Stomach (tissue), 9 donors: Measurements from ENCODE around the gene CEP57L1. TPM values are rescaled to one million over a fixed set of nuclear protein-coding genes. Genes with fewer than 3 reads are reported as not detected.
A peak's percentile ranks its signal among the peaks of the same experiment; 100 is the strongest.

ENCODE experiments used
- DNase-seq, 2 donors: peaks; one replicate each; pipeline versions ENCODE4 v3.0.0 to v3.0.0-alpha.2; 2013 to 2019
- H3K27ac ChIP-seq, 5 donors: fragments of 200-600 bp in 4 of 5; sonication (generic) in 4 of 5; one replicate each; pipeline ENCODE4 v1.5.1; 2013 to 2019; ENCODE audit warnings: mild to moderate bottlenecking in 1 of 5, moderate library complexity in 1 of 5
- H3K27me3 ChIP-seq, 3 donors: fragments of 200-600 bp; sonication (generic); one replicate each; pipeline ENCODE4 v1.5.1; 2017 to 2019; ENCODE audit warnings: mixed run types in 1 of 3
- H3K36me3 ChIP-seq, 4 donors: fragments of 200-600 bp; sonication (generic); 1 replicate in 3 of 4; 2 replicates in 1 of 4; pipeline ENCODE4 v1.5.1; 2016 to 2019
- H3K4me1 ChIP-seq, 4 donors: fragments of 200-600 bp; sonication (generic); one replicate each; pipeline ENCODE4 v1.5.1; 2016 to 2019
- H3K4me3 ChIP-seq, 4 donors: fragments of 200-600 bp; sonication (generic) in 3 of 4; one replicate each; pipeline ENCODE4 v1.5.1; 2016 to 2019; ENCODE audit warnings: mild to moderate bottlenecking in 1 of 4
- H3K9me3 ChIP-seq, 4 donors: fragments of 200-600 bp; sonication (generic); one replicate each; pipeline ENCODE4 v1.5.1; 2016 to 2019
- CTCF ChIP-seq, 7 experiments: fragments of 450-650 bp in 4 of 7; fragments of 200-600 bp in 3 of 7; sonication (generic) in 3 of 7; IDR thresholded peaks; one replicate each; pipeline ENCODE4 v1.5.1; 2016 to 2019; ENCODE audit warnings: antibody characterized with exemption in 7 of 7, control low read depth in 2 of 7, mild to moderate bottlenecking in 1 of 7
- EP300 ChIP-seq: sonication (generic); formaldehyde crosslinking; IDR thresholded peaks from one replicate; pipeline ENCODE4 v1.6.1; 2017; ENCODE audit warnings: antibody characterized with exemption
- POLR2A ChIP-seq, 4 donors: fragments of 450-650 bp; IDR thresholded peaks; one replicate each; pipeline ENCODE4 v1.6.1; 2016; ENCODE audit warnings: antibody characterized with exemption in 4 of 4, control low read depth in 2 of 4, mild to moderate bottlenecking in 1 of 4, moderate library complexity in 1 of 4
- POLR2AphosphoS5 ChIP-seq, 3 donors: sonication (generic); formaldehyde crosslinking; IDR thresholded peaks; one replicate each; pipeline ENCODE4 v1.6.1; 2016; ENCODE audit warnings: antibody characterized with exemption in 3 of 3
- WGBS, 5 donors: extraction: QIAGEN DNeasy Blood & Tissue Kit in 3 of 5; methylation state at CpG; one replicate each; pipeline versions ENCODE4 v1.1.5 to v1.1.7; 2013 to 2018; 5-methylcytosine and 5-hydroxymethylcytosine counted together
- intact Hi-C: fragments of 100-400 bp; cut with DNase I; formaldehyde crosslinking; loops from one replicate; pipeline ENCODE4 v1.15.1; 2023; ENCODE audit warnings: low total_unique reads
- polyA plus RNA-seq, 3 donors: library from polyadenylated mRNA; stranded (reverse); fragments of 200-250 nt; gene quantifications; one replicate each; pipeline ENCODE4 v1.2.3, GENCODE V29; 2013
- total RNA-seq, 5 donors: library from RNA; depleted of rRNA; stranded (reverse); fragments of >200 nt; gene quantifications; one replicate each; pipeline versions ENCODE4 v1.1.0 to v1.2.3, GENCODE V29; 2014 to 2016
- donor health status: healthy with polysubstance abuse.
- donor health status: Bipolar disorder and iron deficiency.
- donor health status: healthy.

Gene CEP57L1
- total and polyA plus RNA-seq, 8 donors: 4.5 to 63.6 (median 13.8) TPM; not detected in 1

- 30 to 45% (median 34%) methylated on average over 1 of the region's 1 CpG for WGBS, 5 donors
- Histone ChIP-seq H3K27ac (no peak overlapping the region), H3K27me3 (no peaks in the 10 kb centered on the region), H3K9me3 (no peaks in the 10 kb centered on the region), H3K4me1 (peaks cover 0 to 11% (median 2%) of the 10 kb centered on the region in 4 donors), H3K36me3 (peaks cover 0 to 12% (median 8%) of the 10 kb centered on the region in 4 donors), H3K4me3 (no peak overlapping the region)
- TF ChIP-seq EP300 (no peak), POLR2AphosphoS5 (IDR thresholded peaks at IDR 0.05) (no peak), CTCF (IDR thresholded peaks at IDR 0.05) (no peak), POLR2A (IDR thresholded peaks at IDR 0.05) (no peak)
- intact Hi-C loops: no loop called here
- DNase-seq: peak in 1 of 2 donors; percentile 86
These were observed 70.2 kb downstream of the CEP57L1 start for GRCh38 chr6:109165392-109165974.

- peaks cover 0 to 11% (median 2%) of the 10 kb centered on the region in 4 donors for H3K4me1 ChIP-seq
- H3K36me3 ChIP-seq: peaks cover 0 to 4% (median 0%) of the 10 kb centered on the region in 4 donors
- H3K9me3 ChIP-seq: no peaks in the 10 kb centered on the region
- no peak overlapping the region for H3K27ac ChIP-seq
- intact Hi-C loops: no loop called here
- H3K4me3 ChIP-seq: no peak overlapping the region
- TF ChIP-seq CTCF (IDR thresholded peaks at IDR 0.05): no peak
- no peaks in the 10 kb centered on the region for H3K27me3 ChIP-seq
- WGBS, 5 donors: 58 to 79% (median 61%) methylated on average over 3 of the region's 3 CpGs
- DNase-seq: peak in 1 of 2 donors; percentile 27
These were observed 71.4 kb downstream of the CEP57L1 start for GRCh38 chr6:109166673-109167072.

GRCh38 chr6:109167562-109167961 is 72.3 kb downstream of the CEP57L1 start:
- H3K9me3 ChIP-seq: no peaks in the 10 kb centered on the region
- no peaks in the 10 kb centered on the region for H3K36me3 ChIP-seq
- WGBS, 5 donors: 77 to 85% (median 81%) methylated on average over 4 of the region's 4 CpGs
- H3K4me1 ChIP-seq: peaks cover 0 to 14% (median 2%) of the 10 kb centered on the region in 4 donors
- H3K27ac ChIP-seq: no peak overlapping the region
- intact Hi-C loops: no loop called here
- H3K4me3 ChIP-seq: no peak overlapping the region
- TF ChIP-seq POLR2AphosphoS5 (IDR thresholded peaks at IDR 0.05) (no peak), POLR2A (IDR thresholded peaks at IDR 0.05) (no peak), EP300 (no peak), CTCF (IDR thresholded peaks at IDR 0.05) (no peak)
- H3K27me3 ChIP-seq: no peaks in the 10 kb centered on the region
- no peak for DNase-seq

- TF ChIP-seq POLR2A (IDR thresholded peaks at IDR 0.05): no peak
- no peak for TF ChIP-seq EP300
- no peak for TF ChIP-seq POLR2AphosphoS5 (IDR thresholded peaks at IDR 0.05)
- no peak for TF ChIP-seq CTCF (IDR thresholded peaks at IDR 0.05)
- intact Hi-C loops: no loop called here
- DNase-seq: no peak
- 46 to 57% (median 54%) methylated on average over 2 of the region's 2 CpGs for WGBS, 5 donors
- no peak overlapping the region for H3K27ac ChIP-seq
- H3K4me1 ChIP-seq: peaks cover 0 to 17% (median 2%) of the 10 kb centered on the region in 4 donors
- no peak overlapping the region for H3K4me3 ChIP-seq
- H3K27me3 ChIP-seq: no peaks in the 10 kb centered on the region
- no peaks in the 10 kb centered on the region for H3K36me3 ChIP-seq
- H3K9me3 ChIP-seq: no peaks in the 10 kb centered on the region
These were observed 75.0 kb downstream of the CEP57L1 start for GRCh38 chr6:109170333-109170732.
